Thymus (tissue), 11 donors: Measurements from ENCODE around the gene PKNOX2. TPM values are rescaled to one million over a fixed set of nuclear protein-coding genes. Genes with fewer than 3 reads are reported as not detected.

Experiments used
- DNase-seq, 9 donors: peaks; one replicate each; pipeline ENCODE4 v3.0.0-alpha.2; 2013; ENCODE audit warnings: low spot score in 9 of 9, low read depth in 6 of 9, missing footprints in 1 of 9
- H3K27ac ChIP-seq, 2 donors: one replicate each; pipeline ENCODE4 v1.5.1; 2013; ENCODE audit warnings: control low read depth in 1 of 2, low read depth in 1 of 2, low read length in 1 of 2, mild to moderate bottlenecking in 1 of 2, moderate library complexity in 1 of 2
- H3K27me3 ChIP-seq, 2 donors: one replicate each; pipeline ENCODE4 v1.5.1; 2013; ENCODE audit warnings: low read length in 1 of 2; ENCODE audit not compliant: control insufficient read depth in 2 of 2, insufficient read depth in 1 of 2
- H3K36me3 ChIP-seq, 2 donors: one replicate each; pipeline ENCODE4 v1.5.1; 2013; ENCODE audit warnings: low read length in 1 of 2, mild to moderate bottlenecking in 1 of 2, moderate library complexity in 1 of 2; ENCODE audit not compliant: control insufficient read depth in 2 of 2, insufficient read depth in 2 of 2
- H3K4me1 ChIP-seq, 2 donors: one replicate each; pipeline ENCODE4 v1.5.1; 2013; ENCODE audit warnings: low read length in 2 of 2; ENCODE audit not compliant: control insufficient read depth in 2 of 2, insufficient read depth in 2 of 2
- H3K4me3 ChIP-seq, 2 donors: one replicate each; pipeline ENCODE4 v1.5.1; 2013; ENCODE audit warnings: low read length in 2 of 2, control low read depth in 1 of 2, mild to moderate bottlenecking in 1 of 2
- H3K9me3 ChIP-seq, 2 donors: one replicate each; pipeline ENCODE4 v1.5.1; 2013; ENCODE audit warnings: low read length in 1 of 2, mild to moderate bottlenecking in 1 of 2; ENCODE audit not compliant: control insufficient read depth in 2 of 2, insufficient read depth in 1 of 2
- WGBS: extraction: QIAGEN DNeasy Blood & Tissue Kit; methylation state at CpG from one replicate; pipeline ENCODE4 v1.1.7; 2013; 5-methylcytosine and 5-hydroxymethylcytosine counted together
- polyA plus RNA-seq: library from polyadenylated mRNA; stranded (reverse); fragments of 200-250 nt; gene quantifications from one replicate; pipeline ENCODE4 v1.2.3, GENCODE V29; 2013
- total RNA-seq: library from RNA; stranded (reverse); fragments of 120-200 nt; gene quantifications from one replicate; pipeline ENCODE4 v1.2.4, GENCODE V29; 2013
- donor health status: healthy.

PKNOX2 gene
- total and polyA plus RNA-seq, 2 donors = 1.3 to 2.2 TPM

DNA sequence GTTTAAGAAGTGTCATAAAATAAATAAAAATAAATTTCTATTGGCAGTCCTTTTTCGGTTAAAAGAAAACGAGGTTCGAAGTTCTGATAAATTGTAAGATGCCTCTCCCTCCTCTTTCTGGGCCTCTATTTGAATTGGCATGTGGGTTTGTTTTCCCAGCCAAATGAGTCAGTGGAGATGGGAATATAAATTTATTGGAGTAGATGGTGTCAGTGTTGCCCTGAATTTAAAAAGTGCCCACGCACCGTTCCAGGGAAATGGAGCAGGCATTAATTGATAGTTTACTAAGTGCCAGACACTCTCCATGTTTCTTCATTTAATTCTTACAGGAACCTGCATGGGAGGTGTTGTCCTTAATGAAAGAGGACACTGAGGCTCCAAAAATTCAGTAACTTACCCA, 212.3 kb downstream of the PKNOX2 start:
- Histone ChIP-seq H3K27me3 (peaks cover 0 to 18% of the 10 kb centered on the region in 2 donors), H3K4me3 (no peak overlapping the region), H3K27ac (no peak overlapping the region), H3K36me3 (no peaks in the 10 kb centered on the region), H3K9me3 (no peaks in the 10 kb centered on the region), H3K4me1 (peaks cover under 1 to 10% of the 10 kb centered on the region in 2 donors)
- WGBS = 92% methylated on average over 5 of the region's 5 CpGs
- no peak for DNase-seq

DNA sequence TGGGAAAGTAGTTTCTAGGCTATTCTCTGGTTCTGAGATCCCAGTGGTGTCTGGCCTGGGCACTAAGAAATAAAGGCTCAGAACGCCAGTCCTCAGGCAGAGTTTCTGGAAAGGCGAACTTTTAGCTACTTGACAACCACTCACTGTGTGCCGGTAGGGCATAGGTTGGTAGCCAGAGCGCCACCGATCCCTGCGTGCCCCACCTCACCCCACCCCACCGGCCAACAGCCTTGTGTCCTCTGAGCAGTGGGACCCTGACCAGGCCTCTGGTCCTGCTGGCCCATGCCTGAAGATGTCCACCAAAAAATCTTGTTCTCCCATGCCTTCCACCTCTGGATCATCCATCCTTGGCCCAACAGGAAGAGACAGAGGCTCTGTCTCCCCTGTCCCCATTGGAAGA, 213.5 kb downstream of the PKNOX2 start:
- H3K36me3 ChIP-seq = no peaks in the 10 kb centered on the region
- H3K27ac ChIP-seq = no peak overlapping the region
- peaks cover 0 to 16% of the 10 kb centered on the region in 2 donors for H3K27me3 ChIP-seq
- no peak for DNase-seq
- H3K9me3 ChIP-seq = no peaks in the 10 kb centered on the region
- WGBS = 98% methylated on average over 7 of the region's 7 CpGs
- H3K4me1 ChIP-seq = peaks cover 0 to 10% of the 10 kb centered on the region in 2 donors
- no peak overlapping the region for H3K4me3 ChIP-seq

- Histone ChIP-seq H3K27me3 (peaks cover 0 to 16% of the 10 kb centered on the region in 2 donors), H3K27ac (no peak overlapping the region), H3K9me3 (no peaks in the 10 kb centered on the region), H3K4me1 (peaks cover 0 to 10% of the 10 kb centered on the region in 2 donors), H3K36me3 (no peaks in the 10 kb centered on the region), H3K4me3 (no peak overlapping the region)
- 97% methylated on average over 6 of the region's 6 CpGs for WGBS
- DNase-seq = no peak
Observed at GRCh38 chr11:125378571-125378970, 214.0 kb downstream of the PKNOX2 start.

- H3K27ac ChIP-seq = no peak overlapping the region
- no peaks in the 10 kb centered on the region for H3K36me3 ChIP-seq
- no peak for DNase-seq
- H3K27me3 ChIP-seq = peaks cover 0 to 16% of the 10 kb centered on the region in 2 donors
- H3K9me3 ChIP-seq = no peaks in the 10 kb centered on the region
- peaks cover 0 to 5% of the 10 kb centered on the region in 2 donors for H3K4me1 ChIP-seq
- WGBS = 82% methylated on average over 5 of the region's 5 CpGs
- no peak overlapping the region for H3K4me3 ChIP-seq
Observed at GRCh38 chr11:125379565-125379964, 215.0 kb downstream of the PKNOX2 start.

- no peaks in the 10 kb centered on the region for H3K9me3 ChIP-seq
- no peak for DNase-seq
- WGBS = 77% methylated on average over 14 of the region's 14 CpGs
Observed at GRCh38 chr11:125379981-125380380, 215.4 kb downstream of the PKNOX2 start.

GRCh38 chr11:125380756-125381445, 216.3 kb downstream of the PKNOX2 start:
- Histone ChIP-seq H3K27ac (no peak overlapping the region), H3K4me1 (peaks cover 0 to 5% of the 10 kb centered on the region in 2 donors), H3K4me3 (no peak overlapping the region), H3K9me3 (no peaks in the 10 kb centered on the region), H3K27me3 (peaks cover 0 to 16% of the 10 kb centered on the region in 2 donors), H3K36me3 (no peaks in the 10 kb centered on the region)
- DNase-seq = no peak
- WGBS = 82% methylated on average over 9 of the region's 9 CpGs

More at GRCh38 chr11:125379981-125380380, 215.4 kb downstream of the PKNOX2 start:
- Histone ChIP-seq H3K4me3 (no peak overlapping the region), H3K27me3 (peaks cover 0 to 16% of the 10 kb centered on the region in 2 donors), H3K27ac (no peak overlapping the region), H3K36me3 (no peaks in the 10 kb centered on the region), H3K4me1 (peaks cover 0 to 5% of the 10 kb centered on the region in 2 donors)

DNA sequence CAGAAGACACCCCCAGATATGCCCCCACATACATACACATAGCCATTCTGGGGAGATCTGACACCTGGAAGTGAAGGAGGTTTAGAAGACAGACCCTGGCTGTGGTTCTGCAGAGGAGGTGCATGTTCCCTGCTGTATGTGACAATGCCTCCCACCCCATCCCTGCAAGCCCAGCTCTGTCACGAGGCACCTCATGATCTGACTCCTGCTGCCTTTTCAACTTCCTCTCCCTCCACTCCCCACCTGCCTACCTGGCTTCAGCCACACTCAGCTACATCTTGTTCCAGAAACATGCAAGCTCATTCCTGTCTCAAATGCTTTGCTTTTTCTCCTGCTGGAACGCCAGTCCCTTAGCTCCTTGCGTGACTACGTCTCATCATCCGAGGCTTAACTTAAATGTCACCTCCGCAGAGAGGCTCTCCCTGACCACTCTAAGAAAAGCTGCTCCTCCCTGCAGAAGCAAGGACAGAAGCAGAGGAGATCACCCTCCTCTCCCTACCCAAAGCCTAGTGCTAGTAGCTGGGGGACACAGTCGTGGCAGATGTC, 217.0 kb downstream of the PKNOX2 start:
- Histone ChIP-seq H3K27ac (no peak overlapping the region), H3K27me3 (peaks cover 0 to 12% of the 10 kb centered on the region in 2 donors), H3K9me3 (no peaks in the 10 kb centered on the region), H3K4me1 (peaks cover 0 to 5% of the 10 kb centered on the region in 2 donors), H3K36me3 (no peaks in the 10 kb centered on the region), H3K4me3 (no peak overlapping the region)
- no peak for DNase-seq
- 83% methylated on average over 7 of the region's 7 CpGs for WGBS

DNA sequence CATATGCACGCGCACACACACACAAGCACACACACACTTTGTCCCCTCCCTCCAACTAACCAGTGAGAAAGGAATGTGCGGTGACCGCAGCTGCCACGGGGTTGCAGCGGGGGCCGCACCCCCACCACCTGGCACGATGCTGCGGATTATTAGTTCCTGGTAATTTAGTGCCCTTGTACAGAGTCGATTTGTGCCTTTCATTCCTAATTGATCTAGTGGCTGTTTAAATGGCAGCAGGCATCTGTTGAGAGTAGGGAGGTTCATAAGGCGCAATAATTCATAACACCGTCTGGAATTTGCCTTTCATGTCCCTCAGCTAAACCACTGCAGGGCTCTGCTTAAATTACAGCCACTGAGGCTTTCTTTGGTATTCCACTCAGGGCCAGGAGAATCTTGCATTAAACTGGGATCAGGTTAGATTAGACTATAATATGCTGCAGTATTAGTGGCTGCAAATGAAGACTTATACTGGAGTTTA, 217.8 kb downstream of the PKNOX2 start:
- Histone ChIP-seq H3K27ac (no peak overlapping the region), H3K4me3 (no peak overlapping the region), H3K36me3 (no peaks in the 10 kb centered on the region), H3K4me1 (peaks cover 0 to 5% of the 10 kb centered on the region in 2 donors), H3K27me3 (peaks cover 0 to 10% of the 10 kb centered on the region in 2 donors), H3K9me3 (no peaks in the 10 kb centered on the region)
- WGBS = 91% methylated on average over 12 of the region's 12 CpGs
- no peak for DNase-seq

DNA sequence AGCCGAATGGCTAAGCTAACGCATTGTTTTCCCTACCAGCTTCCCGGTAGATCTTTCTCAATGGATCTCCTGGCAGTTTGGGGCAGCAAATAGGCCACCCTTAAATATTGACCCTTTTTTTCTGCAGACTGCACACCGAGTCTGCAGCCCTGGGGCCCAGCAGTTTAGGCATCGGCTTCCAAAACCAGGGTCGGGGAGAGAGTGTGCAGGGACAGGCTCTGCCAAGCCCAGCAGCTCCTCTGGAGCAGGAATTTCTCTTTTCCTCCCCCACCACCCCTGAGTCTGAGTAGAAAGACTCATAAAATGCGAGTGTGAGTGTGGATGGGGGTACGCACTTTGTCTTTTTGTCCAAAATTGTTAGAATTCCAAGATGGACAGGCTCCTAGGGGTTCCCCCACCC, 218.3 kb downstream of the PKNOX2 start:
- Histone ChIP-seq H3K36me3 (no peaks in the 10 kb centered on the region), H3K27me3 (peaks cover 0 to 10% of the 10 kb centered on the region in 2 donors), H3K4me1 (peaks cover 0 to 5% of the 10 kb centered on the region in 2 donors), H3K9me3 (no peaks in the 10 kb centered on the region), H3K27ac (no peak overlapping the region), H3K4me3 (no peak overlapping the region)
- 81% methylated on average over 8 of the region's 8 CpGs for WGBS
- no peak for DNase-seq
